H1 (cell line): Measurements from ENCODE around the gene ATR.

Experiments used
- EP300 ChIP-seq, 2 experiments: IDR thresholded peaks; 1 replicate in 1 of 2; 2 replicates in 1 of 2; pipeline ENCODE4 v1.6.1; 2011 to 2012; ENCODE audit warnings: low read depth in 2 of 2, low read length in 2 of 2, mild to moderate bottlenecking in 2 of 2, borderline replicate concordance in 1 of 2, inconsistent platforms in 1 of 2, moderate library complexity in 1 of 2
- EZH2 ChIP-seq: fragments of 200-600 bp; sonication (generic); IDR thresholded peaks from 2 replicates; pipeline ENCODE4 v1.7.1; 2012; ENCODE audit warnings: low read depth, mild to moderate bottlenecking, moderate library complexity, low read length, inconsistent platforms; ENCODE audit not compliant: severe bottlenecking
- HDAC2 ChIP-seq, 2 experiments: fragments of 300-600 bp in 1 of 2; sonication (generic) in 1 of 2; IDR thresholded peaks; 2 replicates each; pipeline ENCODE4 v1.6.1; 2011 to 2012; ENCODE audit warnings: low read depth in 2 of 2, low read length in 2 of 2, mild to moderate bottlenecking in 2 of 2, moderate library complexity in 2 of 2, borderline replicate concordance in 1 of 2, inconsistent platforms in 1 of 2
- JUND ChIP-seq: IDR thresholded peaks from 2 replicates; pipeline ENCODE4 v1.6.1; 2011; ENCODE audit warnings: mild to moderate bottlenecking, improper control_type of control experiment, low read length
- SIN3A ChIP-seq, 2 experiments: IDR thresholded peaks in 1 of 2; conservative IDR thresholded peaks in 1 of 2; 2 replicates each; pipeline ENCODE4 v1.6.1; 2011 to 2012; ENCODE audit warnings: low read length in 2 of 2, improper control_type of control experiment in 1 of 2, low read depth in 1 of 2, mild to moderate bottlenecking in 1 of 2
- SP2 ChIP-seq: IDR thresholded peaks from 2 replicates; pipeline ENCODE4 v1.6.1; 2012; ENCODE audit warnings: mild to moderate bottlenecking, low read length, inconsistent platforms
- TF ChIP-seq, protein P1 (sequence below), 3 experiments: IDR thresholded peaks; 1 replicate in 2 of 3; 2 replicates in 1 of 3; pipeline versions ENCODE4 v1.5.1 to v1.6.1; 2011; ENCODE audit warnings: low read length in 3 of 3, mild to moderate bottlenecking in 3 of 3, inconsistent platforms in 2 of 3, low read depth in 1 of 3, moderate library complexity in 1 of 3; ENCODE audit not compliant: insufficient read depth in 1 of 3; ENCODE audit errors: control extremely low read depth in 1 of 3

DNA sequence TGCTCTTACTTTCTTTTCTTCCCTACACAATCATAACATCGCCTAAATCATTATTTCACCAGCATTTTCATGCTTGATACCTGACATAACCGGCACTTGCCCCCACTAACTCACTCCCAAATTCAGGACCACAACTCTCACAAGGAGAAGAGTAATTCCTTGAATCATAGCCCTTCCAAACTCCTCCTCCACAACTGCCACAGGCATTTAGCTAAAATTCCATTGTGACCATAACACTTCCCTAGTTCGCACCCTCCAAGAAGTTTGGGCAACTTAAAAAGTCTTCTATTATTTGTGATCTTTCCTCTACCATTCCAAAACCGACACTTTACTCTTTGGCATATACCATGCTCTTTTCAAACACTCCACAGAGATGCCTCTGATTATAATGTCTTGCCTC, 71.3 kb downstream of the ATR start:
- TF ChIP-seq HDAC2 (IDR thresholded peaks at IDR 0.05; ENCODE audit: borderline replicate concordance in 1 of 2, low read depth in 2 of 2, low read length in 2 of 2) (no peak), EP300 (IDR thresholded peaks at IDR 0.05; ENCODE audit: borderline replicate concordance in 1 of 2, low read depth in 2 of 2, low read length in 2 of 2) (no peak), SP2 (no peak), EZH2 (no peak), SIN3A (conservative IDR thresholded peaks at IDR 0.05 in 1 of 2, IDR thresholded peaks at IDR 0.05 in 1 of 2; ENCODE audit: low read depth in 1 of 2, low read length in 2 of 2) (no peak), JUND (no peak)
- TF ChIP-seq, protein P1, sequence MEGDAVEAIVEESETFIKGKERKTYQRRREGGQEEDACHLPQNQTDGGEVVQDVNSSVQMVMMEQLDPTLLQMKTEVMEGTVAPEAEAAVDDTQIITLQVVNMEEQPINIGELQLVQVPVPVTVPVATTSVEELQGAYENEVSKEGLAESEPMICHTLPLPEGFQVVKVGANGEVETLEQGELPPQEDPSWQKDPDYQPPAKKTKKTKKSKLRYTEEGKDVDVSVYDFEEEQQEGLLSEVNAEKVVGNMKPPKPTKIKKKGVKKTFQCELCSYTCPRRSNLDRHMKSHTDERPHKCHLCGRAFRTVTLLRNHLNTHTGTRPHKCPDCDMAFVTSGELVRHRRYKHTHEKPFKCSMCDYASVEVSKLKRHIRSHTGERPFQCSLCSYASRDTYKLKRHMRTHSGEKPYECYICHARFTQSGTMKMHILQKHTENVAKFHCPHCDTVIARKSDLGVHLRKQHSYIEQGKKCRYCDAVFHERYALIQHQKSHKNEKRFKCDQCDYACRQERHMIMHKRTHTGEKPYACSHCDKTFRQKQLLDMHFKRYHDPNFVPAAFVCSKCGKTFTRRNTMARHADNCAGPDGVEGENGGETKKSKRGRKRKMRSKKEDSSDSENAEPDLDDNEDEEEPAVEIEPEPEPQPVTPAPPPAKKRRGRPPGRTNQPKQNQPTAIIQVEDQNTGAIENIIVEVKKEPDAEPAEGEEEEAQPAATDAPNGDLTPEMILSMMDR (IDR thresholded peaks at IDR 0.05; ENCODE audit: control extremely low read depth in 1 of 3, insufficient read depth in 1 of 3, low read depth in 1 of 3, low read length in 3 of 3): no peak
